Spinal cord (tissue), 10 donors: ENCODE data around the gene TRIM71. TPM values are rescaled to one million over a fixed set of nuclear protein-coding genes. Genes with fewer than 3 reads are reported as not detected.
"Not testable (repeated sequence)": the region's sequence is repeated elsewhere in the genome, so short reads cannot be mapped to it uniquely, and the experiment has no call there.

Source experiments
- DNase-seq, 6 donors: peaks; one replicate each; pipeline versions ENCODE4 v3.0.0 to v3.0.0-alpha.2; 2013 to 2015; ENCODE audit warnings: low spot score in 6 of 6, low read depth in 4 of 6
- H3K27ac ChIP-seq: one replicate; pipeline ENCODE4 v1.5.1; 2013; ENCODE audit warnings: low read depth, low read length, control low read depth
- H3K27me3 ChIP-seq: one replicate; pipeline ENCODE4 v1.6.1; 2013; ENCODE audit warnings: low read length; ENCODE audit not compliant: control insufficient read depth, insufficient read depth
- H3K36me3 ChIP-seq: one replicate; pipeline ENCODE4 v1.6.1; 2013; ENCODE audit warnings: low read length; ENCODE audit not compliant: control insufficient read depth, insufficient read depth
- H3K4me1 ChIP-seq: one replicate; pipeline ENCODE4 v1.6.1; 2013; ENCODE audit warnings: low read length; ENCODE audit not compliant: control insufficient read depth, insufficient read depth
- H3K4me3 ChIP-seq: one replicate; pipeline ENCODE4 v1.5.1; 2013; ENCODE audit warnings: low read depth, low read length, control low read depth
- H3K9me3 ChIP-seq: one replicate; pipeline ENCODE4 v1.6.1; 2013; ENCODE audit warnings: low read length; ENCODE audit not compliant: control insufficient read depth, insufficient read depth
- WGBS: methylation state at CpG from one replicate; pipeline ENCODE4 v1.1.5; 2013; ENCODE audit warnings: missing lambda C conversion rate; ENCODE audit not compliant: insufficient coverage; 5-methylcytosine and 5-hydroxymethylcytosine counted together
- polyA plus RNA-seq, 2 donors: library from polyadenylated mRNA; unstranded; fragments of 120-200 nt; gene quantifications; one replicate each; pipeline ENCODE4 v1.2.1, GENCODE V29; 2013; ENCODE audit not compliant: insufficient read length in 2 of 2
- total RNA-seq, 2 donors: library from RNA; depleted of rRNA in 1 of 2; stranded (reverse); fragments of 120-200 nt in 1 of 2; fragments of >200 nt in 1 of 2; gene quantifications; one replicate each; pipeline versions ENCODE4 v1.2.3 to v1.2.4, GENCODE V29; 2013 to 2014
- donor health status: healthy.

TRIM71 gene
- total and polyA plus RNA-seq, 4 donors, result 1.6 to 1.8 (median 1.7) TPM

DNA sequence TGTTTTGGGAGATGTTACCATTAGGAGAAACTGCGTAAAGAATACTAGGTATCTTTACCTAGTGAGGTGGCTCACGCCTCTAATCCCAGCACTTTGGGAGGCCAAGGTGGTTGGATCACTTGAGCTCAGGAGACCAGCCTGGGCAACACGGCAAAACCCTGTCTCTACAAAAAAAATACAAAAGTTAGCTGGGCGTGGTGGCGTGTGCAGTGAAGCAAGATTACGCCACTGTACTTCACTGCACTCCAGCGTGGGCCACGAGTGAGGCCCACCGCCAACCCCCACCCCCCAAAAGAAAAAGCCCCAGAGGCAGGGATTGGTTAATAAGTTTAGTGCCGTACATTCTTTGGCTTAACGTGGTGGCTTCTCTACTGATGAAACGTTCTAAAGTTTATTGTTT, 23.5 kb downstream of the TRIM71 start:
- H3K9me3 ChIP-seq, result no peaks in the 10 kb centered on the region
- no peak overlapping the region for H3K27ac ChIP-seq
- WGBS, result 82% methylated on average over 3 of the region's 12 CpGs
- no peak for DNase-seq
- H3K27me3 ChIP-seq, result peaks cover 2% of the 10 kb centered on the region
- H3K36me3 ChIP-seq, result no peaks in the 10 kb centered on the region
- H3K4me3 ChIP-seq, result no peak overlapping the region
- H3K4me1 ChIP-seq, result peaks cover 15% of the 10 kb centered on the region

DNA sequence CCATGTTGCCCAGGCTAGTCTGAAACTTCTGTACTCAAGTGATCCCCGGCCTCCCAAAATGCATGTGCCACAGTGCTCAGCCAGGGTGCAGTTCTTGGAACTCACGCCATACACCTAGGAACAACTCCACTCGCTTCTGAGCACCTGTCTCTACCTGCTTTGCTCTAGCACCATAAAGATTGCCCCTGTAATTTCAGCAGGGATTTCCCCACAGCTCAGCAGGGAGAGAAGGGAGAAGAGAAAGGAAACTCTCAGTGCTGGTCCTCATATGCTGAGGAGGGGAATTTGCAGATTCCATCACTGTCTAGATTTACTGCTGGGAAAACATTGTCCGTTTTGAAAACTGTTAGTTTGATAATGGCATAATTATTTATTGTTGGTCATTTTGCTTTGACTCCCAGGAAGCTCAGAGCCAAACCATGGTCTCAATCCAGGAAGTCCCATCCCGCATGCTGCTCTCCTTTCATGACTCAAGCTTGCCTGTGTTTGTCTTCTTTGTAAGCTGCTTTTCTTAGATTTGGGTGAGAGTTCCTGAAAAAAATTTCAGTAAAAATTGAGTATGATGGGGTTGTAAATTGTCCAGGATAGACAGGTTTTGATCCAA, 24.2 kb downstream of the TRIM71 start:
- Histone ChIP-seq H3K27ac (no peak overlapping the region), H3K4me3 (no peak overlapping the region), H3K9me3 (no peaks in the 10 kb centered on the region), H3K27me3 (peaks cover 2% of the 10 kb centered on the region), H3K36me3 (no peaks in the 10 kb centered on the region), H3K4me1 (peaks cover 15% of the 10 kb centered on the region)
- WGBS, result 69% methylated on average over 4 of the region's 5 CpGs
- no peak for DNase-seq

DNA sequence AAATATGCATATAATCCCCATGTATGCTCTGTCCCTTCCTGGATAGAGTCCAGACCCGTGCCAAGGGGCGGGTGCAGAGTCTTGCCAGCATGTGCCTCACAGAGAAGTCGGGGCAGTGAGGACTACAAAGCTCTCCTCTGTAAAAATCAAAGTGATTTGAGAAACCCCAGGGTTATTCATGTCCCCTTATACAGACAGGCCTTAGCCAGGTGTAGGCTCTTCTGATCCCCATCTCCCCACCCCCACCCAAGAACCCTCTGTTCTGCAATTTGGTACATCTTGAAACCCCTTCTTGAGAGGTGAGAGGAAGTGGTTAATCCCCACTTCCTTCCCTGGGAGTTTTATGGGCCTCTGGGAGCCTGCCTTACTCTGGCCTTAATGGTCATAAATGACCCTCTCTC, 24.7 kb downstream of the TRIM71 start:
- Histone ChIP-seq H3K4me3 (no peak overlapping the region), H3K4me1 (peaks cover 15% of the 10 kb centered on the region), H3K9me3 (no peaks in the 10 kb centered on the region), H3K36me3 (no peaks in the 10 kb centered on the region), H3K27me3 (peaks cover 2% of the 10 kb centered on the region), H3K27ac (no peak overlapping the region)
- WGBS, result 14% methylated on average over 2 of the region's 3 CpGs
- DNase-seq, result no peak

DNA sequence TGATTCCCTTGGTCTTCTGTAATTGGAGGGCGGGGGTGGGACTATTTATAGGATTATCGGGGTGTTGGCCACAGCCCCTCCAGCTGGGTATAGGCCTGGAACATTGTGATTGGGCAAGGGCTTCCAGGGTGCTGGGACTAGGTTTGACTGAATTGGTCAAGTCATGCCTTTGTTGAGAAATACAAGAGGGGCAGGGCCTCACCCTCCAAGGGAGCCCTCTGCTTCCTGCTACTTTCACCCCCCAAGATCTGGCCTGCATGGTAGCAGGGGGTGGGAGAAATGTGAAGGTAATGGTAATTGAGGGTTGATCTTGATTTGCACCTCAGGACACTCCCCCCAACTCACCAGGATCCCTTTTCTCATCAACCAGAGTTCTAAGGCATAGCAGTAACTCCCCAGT, 25.2 kb downstream of the TRIM71 start:
- no peaks in the 10 kb centered on the region for H3K9me3 ChIP-seq
- 51% methylated on average over 2 of the region's 2 CpGs for WGBS
- H3K36me3 ChIP-seq, result no peaks in the 10 kb centered on the region
- no peak for DNase-seq
- H3K27ac ChIP-seq, result no peak overlapping the region
- H3K27me3 ChIP-seq, result peaks cover 2% of the 10 kb centered on the region
- peaks cover 15% of the 10 kb centered on the region for H3K4me1 ChIP-seq
- H3K4me3 ChIP-seq, result no peak overlapping the region

DNA sequence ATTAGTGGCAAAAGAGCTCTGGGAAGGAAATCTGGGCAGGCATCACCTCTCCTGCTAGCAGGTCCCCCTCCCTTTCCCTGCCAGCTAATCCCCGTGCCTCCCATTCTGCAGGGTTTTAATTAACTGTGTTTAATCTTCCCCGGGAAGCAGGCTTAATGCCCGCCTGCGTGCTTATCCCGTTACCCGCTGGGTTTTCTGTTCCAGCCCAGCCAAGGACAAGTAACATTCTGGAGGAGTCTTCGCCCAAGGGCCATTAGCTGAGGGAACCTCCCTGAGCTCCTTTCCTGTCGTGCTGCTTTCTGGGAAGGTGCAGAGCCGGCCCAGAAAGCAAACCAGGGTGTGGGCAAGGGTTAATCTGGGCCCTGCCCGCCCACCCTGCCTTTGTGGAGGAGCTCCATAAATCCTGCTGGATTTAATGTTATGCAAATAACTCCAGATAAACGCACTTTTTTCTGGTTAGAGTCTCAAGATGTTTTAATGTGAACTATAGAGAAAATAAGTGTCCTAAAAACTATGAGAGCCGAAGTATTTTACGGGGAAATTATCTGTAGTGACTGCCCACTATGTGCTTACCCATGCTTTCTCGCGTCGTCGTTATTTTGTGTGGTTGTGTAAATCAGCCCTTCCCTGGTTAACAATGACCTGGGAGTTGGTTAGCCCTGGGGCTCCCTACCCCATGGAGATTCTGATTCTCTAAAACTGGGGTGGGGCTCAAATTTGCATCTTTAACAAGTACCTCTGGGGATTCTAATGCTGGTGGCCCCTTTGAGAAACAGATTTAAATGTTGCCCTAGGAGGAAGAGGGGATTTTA, 25.9 kb downstream of the TRIM71 start:
- 23% methylated on average over 13 of the region's 17 CpGs for WGBS
- peak in 3 of 6 donors; percentile 20 to 88 (median 56) for DNase-seq
- no peak overlapping the region for H3K27ac ChIP-seq
- H3K4me1 ChIP-seq, result peaks cover 15% of the 10 kb centered on the region
- peaks cover 2% of the 10 kb centered on the region for H3K27me3 ChIP-seq
- no peaks in the 10 kb centered on the region for H3K36me3 ChIP-seq
- H3K9me3 ChIP-seq, result no peaks in the 10 kb centered on the region
- H3K4me3 ChIP-seq, result no peak overlapping the region

DNA sequence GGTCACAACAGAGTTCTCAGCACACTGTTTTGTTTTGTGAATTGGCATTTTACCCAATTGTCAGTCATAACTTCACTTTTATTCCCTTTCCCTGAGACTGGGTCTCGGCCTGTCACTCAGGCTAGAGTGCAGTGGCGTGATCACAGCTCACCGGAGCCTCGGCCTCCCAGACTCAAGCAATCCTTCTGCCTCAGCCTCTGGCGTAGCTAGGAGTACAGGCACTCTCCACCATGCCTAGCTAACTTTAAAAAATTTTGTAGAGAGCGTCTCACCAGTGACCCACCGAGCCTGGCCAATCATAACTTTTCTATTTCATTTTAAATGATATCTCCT, 26.5 kb downstream of the TRIM71 start:
- 84% methylated on average over 5 of the region's 7 CpGs for WGBS

DNA sequence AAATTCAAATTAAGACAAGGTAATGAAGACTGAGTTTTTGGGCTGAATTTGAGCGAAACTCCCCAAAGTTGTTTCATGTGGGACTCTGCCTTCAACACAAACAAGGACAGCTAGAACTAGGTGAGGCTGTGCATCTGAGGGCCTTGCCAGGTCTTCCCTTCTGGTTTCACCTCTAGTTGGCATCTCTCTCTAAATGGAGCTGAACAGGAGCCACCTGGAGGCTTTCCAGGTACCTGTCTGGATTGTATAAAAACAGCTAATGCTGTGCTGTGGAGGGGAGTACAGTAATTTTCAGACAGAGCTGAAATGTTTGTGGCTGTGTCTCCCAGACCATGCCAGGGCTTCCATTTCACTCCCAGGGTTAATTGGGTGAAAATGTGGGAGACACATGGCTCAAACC, 27.1 kb downstream of the TRIM71 start:
- WGBS, result no CpG with 5 or more reads among the region's 1 CpG

More for the DNA sequence above, 26.5 kb downstream of the TRIM71 start:
- Histone ChIP-seq H3K27ac (no peak overlapping the region), H3K36me3 (no peaks in the 10 kb centered on the region), H3K27me3 (peaks cover 2% of the 10 kb centered on the region), H3K9me3 (no peaks in the 10 kb centered on the region), H3K4me3 (no peak overlapping the region), H3K4me1 (peaks cover 15% of the 10 kb centered on the region)
- no peak for DNase-seq

DNA sequence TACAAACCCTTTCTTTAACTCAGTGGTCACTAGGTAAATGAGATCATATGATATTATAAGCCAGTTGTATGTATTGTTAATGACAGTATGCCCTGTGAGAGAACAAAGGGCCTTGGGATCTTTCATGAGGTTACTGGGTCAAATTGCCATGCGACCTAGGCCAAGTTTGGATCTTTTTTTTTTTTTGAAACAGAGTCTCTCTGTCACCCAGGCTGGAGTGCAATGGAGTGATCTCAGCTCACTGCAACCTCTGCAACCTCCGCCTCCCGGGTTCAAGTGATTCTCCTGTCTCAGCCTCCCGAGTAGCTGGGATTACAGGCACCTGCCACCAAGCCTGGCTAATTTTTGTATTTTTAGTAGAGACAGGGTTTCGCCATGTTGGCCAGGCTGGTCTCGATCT, 27.7 kb downstream of the TRIM71 start:
- 88% methylated on average over 6 of the region's 6 CpGs for WGBS
- H3K4me3 ChIP-seq, H3K27me3 ChIP-seq, H3K9me3 ChIP-seq, H3K36me3 ChIP-seq, H3K27ac ChIP-seq, DNase-seq: not testable (repeated sequence)
- H3K4me1 ChIP-seq, result peaks cover 15% of the 10 kb centered on the region

More for the DNA sequence above, 27.1 kb downstream of the TRIM71 start:
- Histone ChIP-seq H3K9me3 (no peaks in the 10 kb centered on the region), H3K27ac (no peak overlapping the region), H3K27me3 (peaks cover 2% of the 10 kb centered on the region), H3K36me3 (no peaks in the 10 kb centered on the region), H3K4me1 (peaks cover 15% of the 10 kb centered on the region), H3K4me3 (no peak overlapping the region)
- peak in 1 of 6 donors; percentile 43 for DNase-seq

DNA sequence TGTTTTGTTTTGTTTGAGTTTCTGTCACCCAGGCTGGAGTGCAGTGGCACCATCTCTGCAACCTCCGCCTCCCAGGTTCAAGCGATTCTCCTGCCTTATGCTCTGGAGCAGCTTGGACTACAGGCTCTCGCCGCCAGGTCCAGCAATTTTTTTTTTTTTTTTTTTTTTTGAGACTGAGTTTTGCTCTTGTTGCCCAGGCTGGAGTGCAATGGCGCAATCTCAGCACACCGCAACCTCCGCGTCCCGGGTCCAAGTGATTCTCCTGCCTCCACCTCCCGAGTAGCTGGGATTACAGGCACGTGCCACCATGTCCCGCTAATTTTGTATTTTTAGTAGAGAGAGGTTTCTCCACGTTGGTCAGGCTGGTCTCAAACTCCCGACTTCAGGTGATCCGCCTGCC, 29.2 kb downstream of the TRIM71 start:
- 95% methylated on average over 12 of the region's 15 CpGs for WGBS
- not testable (repeated sequence) for H3K36me3 ChIP-seq, H3K27ac ChIP-seq, DNase-seq, H3K4me3 ChIP-seq, H3K9me3 ChIP-seq, H3K27me3 ChIP-seq
- peaks cover 15% of the 10 kb centered on the region for H3K4me1 ChIP-seq

DNA sequence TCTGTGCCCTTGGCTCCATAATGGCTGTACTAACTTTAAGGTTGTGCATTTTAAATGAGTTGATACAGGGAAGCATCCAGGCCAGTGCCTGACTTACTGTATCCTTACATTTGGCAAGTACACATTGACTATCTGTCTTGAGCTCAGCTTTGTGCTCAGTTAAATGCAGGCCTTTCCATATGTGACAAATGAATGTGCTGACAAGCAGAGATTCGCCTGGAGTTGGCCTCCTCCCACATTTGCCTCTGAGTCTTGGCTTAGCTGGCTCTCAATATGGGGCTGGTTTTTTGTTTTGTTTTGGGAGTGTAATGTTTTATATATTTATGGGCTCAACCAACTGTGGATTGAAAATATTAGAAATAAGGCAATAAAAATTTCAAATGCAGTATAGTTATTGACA, 29.7 kb downstream of the TRIM71 start:
- peak in 1 of 6 donors; percentile 76 for DNase-seq
- peaks cover 12% of the 10 kb centered on the region for H3K4me1 ChIP-seq
- H3K36me3 ChIP-seq, result no peaks in the 10 kb centered on the region
- no CpG with 5 or more reads among the region's 1 CpG for WGBS
- H3K27ac ChIP-seq, result no peak overlapping the region
- no peak overlapping the region for H3K4me3 ChIP-seq
- no peaks in the 10 kb centered on the region for H3K27me3 ChIP-seq
- no peaks in the 10 kb centered on the region for H3K9me3 ChIP-seq
